PC-3 (cell line): ENCODE results near the gene HSPB1. TPM values are rescaled to one million over a fixed set of nuclear protein-coding genes. Genes with fewer than 3 reads are reported as not detected.

Experiments
- ATAC-seq: fragments of 200-7000 bp; cut with Tn5 transposase; 2 replicates; pipeline ENCODE4 v1.9.1; 2020; ENCODE audit warnings: mild to moderate bottlenecking, moderate library complexity
- BruUV-seq: library from RNA; stranded (reverse); fragments of 400-500 nt; replicated peaks from 2 replicates; lab custom pipeline; 2021; lab: Mats Ljungman, UMichigan
- CTCF ChIA-PET: fragments of 300-600 bp; sonication (Branson Sonifier 250); formaldehyde crosslinking; loops from one replicate; lab custom pipeline; 2022; ENCODE audit warnings: antibody characterized with exemption; lab: Charles Lee
- POLR2A ChIA-PET: fragments of 300-600 bp; sonication (Branson Sonifier 250); formaldehyde crosslinking; loops from one replicate; lab custom pipeline; 2022; ENCODE audit warnings: antibody characterized with exemption; ENCODE audit not compliant: unreplicated experiment; lab: Charles Lee
- DNase-seq: peaks from one replicate; pipeline ENCODE4 v3.0.0-alpha.2; 2015
- H2AFZ ChIP-seq: fragments of 300-600 bp; sonication (generic); 2 replicates; pipeline ENCODE4 v1.6.0; 2016; ENCODE audit warnings: antibody characterized with exemption, low read length
- H3F3A ChIP-seq: fragments of 300-600 bp; sonication (generic); one replicate; pipeline ENCODE4 v1.6.0; 2017; ENCODE audit warnings: antibody characterized with exemption, low read length, control low read depth, mild to moderate bottlenecking; ENCODE audit not compliant: unreplicated experiment
- H3K27ac ChIP-seq: fragments of 300-600 bp; sonication (generic); 2 replicates; pipeline ENCODE4 v1.5.1; 2016; ENCODE audit warnings: mild to moderate bottlenecking, low read length
- H3K27me3 ChIP-seq: fragments of 300-600 bp; sonication (generic); 2 replicates; pipeline ENCODE4 v1.6.1; 2016; ENCODE audit warnings: low read length, mixed read lengths
- H3K36me3 ChIP-seq: fragments of 300-600 bp; sonication (generic); 2 replicates; pipeline ENCODE4 v1.6.1; 2016; ENCODE audit warnings: low read depth, mixed run types, low read length, mixed read lengths
- H3K4me1 ChIP-seq: fragments of 300-600 bp; sonication (generic); 2 replicates; pipeline ENCODE4 v1.5.1; 2016; ENCODE audit warnings: low read length; ENCODE audit not compliant: insufficient read depth
- H3K4me2 ChIP-seq: fragments of 300-600 bp; sonication (generic); 2 replicates; pipeline ENCODE4 v1.6.0; 2016; ENCODE audit warnings: low read length
- H3K4me3 ChIP-seq: fragments of 300-600 bp; sonication (generic); 2 replicates; pipeline ENCODE4 v1.5.1; 2016; ENCODE audit warnings: mild to moderate bottlenecking, low read length, mixed read lengths
- H3K79me2 ChIP-seq: fragments of 300-600 bp; sonication (generic); 2 replicates; pipeline ENCODE4 v1.6.1; 2017; ENCODE audit warnings: low read length, mixed read lengths
- H3K9ac ChIP-seq: fragments of 300-600 bp; sonication (generic); 2 replicates; pipeline ENCODE4 v1.6.0; 2016; ENCODE audit warnings: mild to moderate bottlenecking, low read length
- H3K9me2 ChIP-seq: fragments of 300-600 bp; sonication (generic); replicated peaks from 2 replicates; pipeline ENCODE4 v1.6.1; 2016; ENCODE audit warnings: mixed run types, low read length, mixed read lengths
- H3K9me3 ChIP-seq: fragments of 300-600 bp; sonication (generic); 2 replicates; pipeline ENCODE4 v1.6.1; 2016; ENCODE audit warnings: low read length, mixed read lengths
- H4K20me1 ChIP-seq: fragments of 300-600 bp; sonication (generic); 2 replicates; pipeline ENCODE4 v1.6.1; 2016; ENCODE audit warnings: low read length, mixed read lengths
- CTCF ChIP-seq: fragments of 300-600 bp; sonication (generic); conservative IDR thresholded peaks from 2 replicates; pipeline ENCODE4 v1.5.1; 2017; ENCODE audit warnings: antibody characterized with exemption, low read depth, mild to moderate bottlenecking, low read length
- EZH2 ChIP-seq: fragments of 300-600 bp; sonication (generic); IDR thresholded peaks from one replicate; pipeline ENCODE4 v1.6.1; 2017; ENCODE audit warnings: antibody characterized with exemption, mild to moderate bottlenecking, low read length; ENCODE audit not compliant: unreplicated experiment
- EZH2phosphoT487 ChIP-seq: fragments of 300-600 bp; sonication (generic); IDR thresholded peaks from 2 replicates; pipeline ENCODE4 v1.6.1; 2018; ENCODE audit warnings: mild to moderate bottlenecking, antibody characterized with exemption, low read length, borderline replicate concordance
- intact Hi-C: fragments of 100-400 bp; cut with micrococcal nuclease; formaldehyde crosslinking; loops from 2 replicates; pipeline ENCODE4 v1.9.0; 2023
- total RNA-seq: library from RNA; depleted of rRNA; stranded (reverse); fragments of >200 nt; gene quantifications from 2 replicates; pipeline ENCODE4 v1.2.3, GENCODE V29; 2014

Gene HSPB1
- total RNA-seq, 1 experiment from 2014 or later = 166 TPM

- intact Hi-C loops = no loop called here
- no TSS peak for BruUV-seq
- no peak overlapping the region for H2AFZ ChIP-seq
- H3K4me1 ChIP-seq = no peaks in the 10 kb centered on the region
- H3K4me2 ChIP-seq = no peak overlapping the region
- no peaks in the 10 kb centered on the region for H3K27me3 ChIP-seq
- TF ChIP-seq EZH2 (no peak), EZH2phosphoT487 (no peak), CTCF (no peak)
- DNase-seq = no peak
- no peak overlapping the region for H3K9ac ChIP-seq
- peaks cover 64% of the 10 kb centered on the region for H4K20me1 ChIP-seq
- H3K79me2 ChIP-seq = peaks cover 100% of the 10 kb centered on the region
- no peaks in the 10 kb centered on the region for H3K9me3 ChIP-seq
- no peaks in the 10 kb centered on the region for H3F3A ChIP-seq
- ChIA-PET POLR2A (interaction anchor here (0.6 kb wide), 1 partner anchor 9 kb away, joined by 3 read pairs; no protein-coding TSS in a partner anchor), CTCF (no interaction called here)
- H3K36me3 ChIP-seq = peaks cover 72% of the 10 kb centered on the region
- H3K4me3 ChIP-seq = no peak overlapping the region
- no peak overlapping the region for H3K27ac ChIP-seq
- H3K9me2 ChIP-seq = no peaks in the 10 kb centered on the region
- no peak for ATAC-seq
These were observed 45.2 kb downstream of the HSPB1 start for GRCh38 chr7:76347710-76348109.

- DNase-seq (no peak), ATAC-seq (no peak)
- POLR2A ChIA-PET = no interaction called here
- Histone ChIP-seq H3K27me3 (no peaks in the 10 kb centered on the region), H4K20me1 (peaks cover 77% of the 10 kb centered on the region), H3K9me3 (no peaks in the 10 kb centered on the region), H3K4me2 (no peak overlapping the region), H3K36me3 (peaks cover 71% of the 10 kb centered on the region), H3F3A (no peaks in the 10 kb centered on the region), H3K79me2 (peaks cover 100% of the 10 kb centered on the region), H3K27ac (no peak overlapping the region), H3K9me2 (no peaks in the 10 kb centered on the region), H3K9ac (no peak overlapping the region), H3K4me3 (no peak overlapping the region), H3K4me1 (no peaks in the 10 kb centered on the region), H2AFZ (no peak overlapping the region)
- CTCF ChIA-PET = no interaction called here
- no peak for TF ChIP-seq EZH2
- TF ChIP-seq CTCF = no peak
- TF ChIP-seq EZH2phosphoT487 = no peak
- intact Hi-C loops = no loop called here
- no TSS peak for BruUV-seq
These were observed 46.9 kb downstream of the HSPB1 start for GRCh38 chr7:76349313-76349885.

- BruUV-seq = no TSS peak
- H4K20me1 ChIP-seq = peaks cover 87% of the 10 kb centered on the region
- H3F3A ChIP-seq = no peaks in the 10 kb centered on the region
- TF ChIP-seq EZH2phosphoT487 = no peak
- TF ChIP-seq EZH2 = no peak
- no peak for TF ChIP-seq CTCF
- POLR2A ChIA-PET = no interaction called here
- intact Hi-C loops = no loop called here
- no peak overlapping the region for H3K27ac ChIP-seq
- H2AFZ ChIP-seq = no peak overlapping the region
- no peak overlapping the region for H3K4me2 ChIP-seq
- H3K9me2 ChIP-seq = no peaks in the 10 kb centered on the region
- CTCF ChIA-PET = no interaction called here
- ATAC-seq (no peak), DNase-seq (no peak)
- H3K4me3 ChIP-seq = no peak overlapping the region
- peaks cover 100% of the 10 kb centered on the region for H3K79me2 ChIP-seq
- no peak overlapping the region for H3K9ac ChIP-seq
- H3K4me1 ChIP-seq = peaks cover 7% of the 10 kb centered on the region
- H3K27me3 ChIP-seq = no peaks in the 10 kb centered on the region
- peaks cover 75% of the 10 kb centered on the region for H3K36me3 ChIP-seq
- no peaks in the 10 kb centered on the region for H3K9me3 ChIP-seq
These were observed 48.9 kb downstream of the HSPB1 start for GRCh38 chr7:76351372-76351771.
